GM19238 (cell line): ENCODE results near the gene SSPN.

Experiments
- DNase-seq: peaks from one replicate; pipeline ENCODE4 v3.0.0; 2011; ENCODE audit warnings: low spot score; ENCODE audit not compliant: insufficient read length

SSPN gene

GRCh38 chr12:26187014-26187798, 8.2 kb upstream of the SSPN start:
- no peak for DNase-seq

GRCh38 chr12:26188127-26188526, 7.2 kb upstream of the SSPN start:
- no peak for DNase-seq

GRCh38 chr12:26188641-26189040, 6.7 kb upstream of the SSPN start:
- no peak for DNase-seq

- DNase-seq, result no peak
Measured at GRCh38 chr12:26192142-26192541, 3.2 kb upstream of the SSPN start.

- DNase-seq, result no peak
Measured at GRCh38 chr12:26193539-26193938, 1.8 kb upstream of the SSPN start.

- DNase-seq, result peak; percentile 5
Measured at GRCh38 chr12:26195641-26196420, 458 bp downstream of the SSPN start.

- DNase-seq, result no peak
Measured at GRCh38 chr12:26196421-26196716, 996 bp downstream of the SSPN start.

- no peak for DNase-seq
Measured at GRCh38 chr12:26197832-26198231, 2.5 kb downstream of the SSPN start.

- no peak for DNase-seq
Measured at GRCh38 chr12:26198742-26199141, 3.4 kb downstream of the SSPN start.

GRCh38 chr12:26203167-26203780, 7.9 kb downstream of the SSPN start:
- DNase-seq, result no peak

- no peak for DNase-seq
Measured at GRCh38 chr12:26204612-26205289, 9.4 kb downstream of the SSPN start.

GRCh38 chr12:26205298-26205697, 9.9 kb downstream of the SSPN start:
- no peak for DNase-seq

- DNase-seq, result no peak
Measured at GRCh38 chr12:26205941-26206340, 10.6 kb downstream of the SSPN start.

GRCh38 chr12:26211331-26211730, 16.0 kb downstream of the SSPN start:
- no peak for DNase-seq

GRCh38 chr12:26212396-26212795, 17.0 kb downstream of the SSPN start:
- no peak for DNase-seq

GRCh38 chr12:26212988-26213387, 17.6 kb downstream of the SSPN start:
- no peak for DNase-seq

- no peak for DNase-seq
Measured at GRCh38 chr12:26214121-26214520, 18.7 kb downstream of the SSPN start.

GRCh38 chr12:26219736-26220135, 24.4 kb downstream of the SSPN start:
- no peak for DNase-seq

- no peak for DNase-seq
Measured at GRCh38 chr12:26224657-26225056, 29.3 kb downstream of the SSPN start.

GRCh38 chr12:26226122-26226521, 30.7 kb downstream of the SSPN start:
- DNase-seq, result no peak

- DNase-seq, result no peak
Measured at GRCh38 chr12:26226629-26227360, 31.4 kb downstream of the SSPN start.
